Upper lobe of left lung (tissue), 6 donors: ENCODE results near the gene MNX1. TPM values are rescaled to one million over a fixed set of nuclear protein-coding genes. Genes with fewer than 3 reads are reported as not detected.
A peak's percentile ranks its signal among the peaks of the same experiment; 100 is the strongest.

Experiments
- ATAC-seq, 2 donors: fragments of 200-7000 bp; cut with Tn5 transposase; one replicate each; pipeline ENCODE4 v1.9.1; 2022; ENCODE audit warnings: mild to moderate bottlenecking in 2 of 2, moderate library complexity in 2 of 2; ENCODE audit not compliant: low FRiP score in 2 of 2
- DNase-seq, 2 donors: peaks; one replicate each; pipeline ENCODE4 v3.0.0-alpha.2; 2019 to 2020
- H3K27ac ChIP-seq, 4 donors: fragments of 200-600 bp; sonication (generic); one replicate each; pipeline ENCODE4 v1.5.1; 2016 to 2019
- H3K27me3 ChIP-seq, 4 donors: fragments of 200-600 bp; sonication (generic); one replicate each; pipeline ENCODE4 v1.5.1; 2017 to 2019
- H3K36me3 ChIP-seq, 4 donors: fragments of 200-600 bp; sonication (generic); one replicate each; pipeline ENCODE4 v1.5.1; 2016 to 2019
- H3K4me1 ChIP-seq, 4 donors: fragments of 200-600 bp; sonication (generic); one replicate each; pipeline ENCODE4 v1.5.1; 2018 to 2019
- H3K4me3 ChIP-seq, 4 donors: fragments of 200-600 bp; sonication (generic); one replicate each; pipeline ENCODE4 v1.5.1; 2017 to 2019; ENCODE audit warnings: mild to moderate bottlenecking in 2 of 4, moderate library complexity in 1 of 4
- H3K9me3 ChIP-seq, 4 donors: fragments of 200-600 bp; sonication (generic); one replicate each; pipeline ENCODE4 v1.5.1; 2018 to 2019
- EP300 ChIP-seq, 4 donors: sonication (generic); formaldehyde crosslinking; IDR thresholded peaks; one replicate each; pipeline ENCODE4 v1.5.1; 2017; ENCODE audit warnings: antibody characterized with exemption in 4 of 4, control low read depth in 2 of 4
- POLR2A ChIP-seq, 4 donors: fragments of 450-650 bp; IDR thresholded peaks; one replicate each; pipeline ENCODE4 v1.5.1; 2016 to 2017; ENCODE audit warnings: antibody characterized with exemption in 4 of 4, mild to moderate bottlenecking in 2 of 4
- POLR2AphosphoS5 ChIP-seq, 2 donors: sonication (generic); formaldehyde crosslinking; IDR thresholded peaks; one replicate each; pipeline ENCODE4 v1.5.1; 2017; ENCODE audit warnings: antibody characterized with exemption in 2 of 2
- whole genome bisulfite sequencing, 2 donors: methylation state at CpG; one replicate each; pipeline ENCODE4 v1.1.5; 2017 to 2018; 5-methylcytosine and 5-hydroxymethylcytosine counted together
- total RNA-seq, 6 donors: library from RNA; depleted of rRNA in 4 of 6; stranded (reverse); fragments of >200 nt in 4 of 6; gene quantifications; one replicate each; pipeline versions ENCODE4 v1.1.0 to v1.2.1, GENCODE V29; 2016 to 2021
- TF ChIP-seq, protein P1 (sequence below), 6 experiments: fragments of 450-650 bp in 4 of 6; fragments of 200-600 bp in 2 of 6; sonication (generic) in 2 of 6; IDR thresholded peaks; one replicate each; pipeline ENCODE4 v1.5.1; 2016 to 2019; ENCODE audit warnings: antibody characterized with exemption in 6 of 6
- donor health status: DM: no; HTN: no; CAD: no; lungs with moderate emphysema.
- donor health status: DM: no; HTN: yes; CAD: no; lungs with severe emphysema.

MNX1 gene
- total RNA-seq, 6 donors from 2014 or later, result 0.46 to 1.5 (median 0.98) TPM; not detected in 3

DNA sequence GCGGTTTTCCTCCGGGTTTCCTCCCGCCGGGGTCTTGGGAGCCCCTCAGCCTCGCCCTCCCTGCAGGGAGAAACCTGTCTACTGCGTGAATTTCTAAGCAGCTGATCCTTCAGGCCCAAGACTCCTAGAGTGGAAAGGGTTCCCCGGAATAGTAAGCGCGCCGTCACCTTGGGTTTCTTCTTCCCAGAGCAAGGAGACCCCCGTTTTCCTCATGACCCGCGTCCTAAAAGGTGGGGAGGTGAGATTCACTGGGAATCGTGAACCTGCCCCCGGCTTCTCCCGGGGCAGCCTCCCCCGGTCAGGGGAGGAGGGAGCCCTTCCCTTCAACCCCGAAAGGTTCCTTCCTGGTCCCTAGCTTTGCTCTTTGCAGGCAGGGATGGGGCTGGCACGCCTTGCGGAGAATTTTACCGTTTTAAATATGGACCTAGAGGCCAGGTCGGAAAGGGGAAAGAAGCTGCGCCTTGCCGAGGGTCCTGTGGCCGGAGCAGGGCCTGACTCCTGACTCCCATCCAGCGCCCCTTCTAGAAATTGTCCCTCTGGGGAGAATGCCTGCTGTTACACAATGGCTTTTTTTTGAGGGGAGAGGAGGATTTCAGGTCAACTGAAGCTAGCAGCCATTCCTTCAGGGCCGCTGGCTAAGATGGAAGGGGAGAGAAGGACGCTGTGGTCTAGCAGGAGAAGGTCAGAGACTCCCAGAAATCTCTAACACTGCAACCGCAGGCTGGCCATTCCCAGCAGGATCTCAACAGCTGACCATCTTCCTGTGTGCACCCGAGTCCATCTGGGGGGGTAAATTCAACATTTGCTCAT lies 11.6 kb upstream of the MNX1 start:
- WGBS, 2 donors, result 8 to 11% methylated on average over 2 to 25 of the region's 30 CpGs
- TF ChIP-seq EP300 (IDR thresholded peaks at IDR 0.05) (no peak), POLR2A (IDR thresholded peaks at IDR 0.05) (no peak), POLR2AphosphoS5 (IDR thresholded peaks at IDR 0.05) (no peak)
- TF ChIP-seq, protein P1, sequence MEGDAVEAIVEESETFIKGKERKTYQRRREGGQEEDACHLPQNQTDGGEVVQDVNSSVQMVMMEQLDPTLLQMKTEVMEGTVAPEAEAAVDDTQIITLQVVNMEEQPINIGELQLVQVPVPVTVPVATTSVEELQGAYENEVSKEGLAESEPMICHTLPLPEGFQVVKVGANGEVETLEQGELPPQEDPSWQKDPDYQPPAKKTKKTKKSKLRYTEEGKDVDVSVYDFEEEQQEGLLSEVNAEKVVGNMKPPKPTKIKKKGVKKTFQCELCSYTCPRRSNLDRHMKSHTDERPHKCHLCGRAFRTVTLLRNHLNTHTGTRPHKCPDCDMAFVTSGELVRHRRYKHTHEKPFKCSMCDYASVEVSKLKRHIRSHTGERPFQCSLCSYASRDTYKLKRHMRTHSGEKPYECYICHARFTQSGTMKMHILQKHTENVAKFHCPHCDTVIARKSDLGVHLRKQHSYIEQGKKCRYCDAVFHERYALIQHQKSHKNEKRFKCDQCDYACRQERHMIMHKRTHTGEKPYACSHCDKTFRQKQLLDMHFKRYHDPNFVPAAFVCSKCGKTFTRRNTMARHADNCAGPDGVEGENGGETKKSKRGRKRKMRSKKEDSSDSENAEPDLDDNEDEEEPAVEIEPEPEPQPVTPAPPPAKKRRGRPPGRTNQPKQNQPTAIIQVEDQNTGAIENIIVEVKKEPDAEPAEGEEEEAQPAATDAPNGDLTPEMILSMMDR (IDR thresholded peaks at IDR 0.05), result no peak
- Histone ChIP-seq H3K9me3 (no peaks in the 10 kb centered on the region), H3K4me3 (no peak overlapping the region), H3K36me3 (no peaks in the 10 kb centered on the region), H3K4me1 (peaks cover 15 to 55% (median 29%) of the 10 kb centered on the region in 4 donors), H3K27ac (no peak overlapping the region), H3K27me3 (peaks cover 0 to 63% (median 51%) of the 10 kb centered on the region in 4 donors)
- DNase-seq, result no peak
- ATAC-seq, result no peak

DNA sequence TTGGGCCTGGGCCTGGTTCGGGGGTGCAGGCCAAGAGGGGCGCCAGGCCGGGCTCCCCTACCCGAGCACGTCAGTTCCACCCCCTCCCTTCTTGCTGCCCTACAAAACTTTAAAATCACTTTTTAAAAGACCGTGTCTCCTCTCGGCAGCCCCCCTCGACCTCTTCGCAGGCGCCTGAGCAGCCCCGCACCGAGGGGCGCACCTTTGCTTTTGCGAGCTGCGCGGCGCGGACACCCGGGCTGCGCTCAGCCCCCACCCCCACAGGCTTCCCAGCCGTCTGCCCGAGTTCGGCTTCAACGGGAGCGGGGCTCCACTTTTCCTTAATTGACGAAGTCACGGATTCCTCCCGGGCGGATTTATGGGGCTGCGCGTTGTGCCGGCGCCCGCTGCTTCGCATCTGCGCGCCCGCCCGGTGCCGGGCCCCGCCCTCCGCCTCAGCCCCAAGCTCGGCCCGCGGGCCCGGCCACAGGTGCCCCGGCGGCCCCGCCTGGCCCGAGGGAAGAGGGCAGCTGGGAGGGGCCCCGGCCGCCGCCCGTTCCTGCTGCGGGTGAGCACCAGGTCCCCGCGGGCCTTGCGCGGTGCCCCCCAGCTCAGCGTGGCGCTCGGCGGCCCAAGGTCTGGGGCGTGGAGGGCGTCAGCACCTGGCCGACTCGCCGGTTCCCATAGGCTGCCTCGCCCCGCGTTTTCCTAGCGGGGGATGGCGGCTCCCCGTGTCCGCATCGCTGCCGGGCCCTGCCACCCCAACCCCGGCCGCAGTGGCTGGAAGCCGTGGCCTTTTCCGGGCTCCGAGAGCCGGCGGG lies 10.8 kb upstream of the MNX1 start:
- 6% methylated on average over 39 of the region's 84 CpGs; no CpG with 5 or more reads in 1 of the 2 donors for WGBS, 2 donors
- peak in 1 of 2 donors; percentile 16 for ATAC-seq
- H3K4me3 ChIP-seq, result peak overlapping the region in 3 of 4 donors; percentile 1 to 22 (median 12)
- DNase-seq, result peak in 1 of 2 donors; percentile 81
- no peak for TF ChIP-seq EP300 (IDR thresholded peaks at IDR 0.05)
- H3K27me3 ChIP-seq, result peaks cover 0 to 71% (median 55%) of the 10 kb centered on the region in 4 donors
- peaks cover 15 to 55% (median 29%) of the 10 kb centered on the region in 4 donors for H3K4me1 ChIP-seq
- no peaks in the 10 kb centered on the region for H3K36me3 ChIP-seq
- H3K9me3 ChIP-seq, result no peaks in the 10 kb centered on the region
- no peak overlapping the region for H3K27ac ChIP-seq

DNA sequence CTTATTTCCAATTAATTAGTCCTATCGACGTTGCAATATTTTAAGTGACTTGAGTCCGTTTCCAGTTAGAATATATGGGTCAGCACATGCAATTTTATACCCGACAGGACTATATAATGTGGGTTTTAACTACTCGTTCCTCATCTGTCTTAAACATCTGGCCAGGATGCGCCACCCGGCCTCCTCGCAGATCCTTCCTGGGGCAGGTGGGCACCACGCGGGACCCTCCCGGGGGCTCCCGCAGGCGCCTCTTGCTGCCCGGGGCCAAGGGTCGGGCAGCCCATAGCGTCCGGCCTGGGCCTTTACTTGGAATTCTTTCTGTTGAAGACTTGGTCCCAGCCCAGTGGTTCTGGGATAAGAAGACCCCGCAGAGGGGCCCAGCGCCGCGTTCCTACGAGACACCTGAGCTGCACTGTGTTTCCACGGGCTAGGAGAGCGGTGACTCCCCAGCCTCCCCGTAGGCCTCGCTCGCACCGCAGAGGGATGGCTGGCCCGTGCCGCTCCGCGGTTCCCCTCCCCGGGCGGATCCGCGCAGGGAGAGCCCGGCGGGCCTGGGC lies 10.1 kb upstream of the MNX1 start:
- DNase-seq, result peak in 1 of 2 donors; percentile 73
- WGBS, 2 donors, result 5 to 9% methylated on average over 14 to 20 of the region's 38 CpGs
- Histone ChIP-seq H3K27ac (no peak overlapping the region), H3K27me3 (peaks cover 0 to 77% (median 58%) of the 10 kb centered on the region in 4 donors), H3K4me3 (peak overlapping the region in 3 of 4 donors; percentile 1 to 22 (median 12)), H3K36me3 (no peaks in the 10 kb centered on the region), H3K9me3 (no peaks in the 10 kb centered on the region), H3K4me1 (peaks cover 15 to 55% (median 29%) of the 10 kb centered on the region in 4 donors)
- TF ChIP-seq, protein P1 (IDR thresholded peaks at IDR 0.05), result no peak
- no peak for TF ChIP-seq POLR2AphosphoS5 (IDR thresholded peaks at IDR 0.05)
- no peak for TF ChIP-seq EP300 (IDR thresholded peaks at IDR 0.05)
- TF ChIP-seq POLR2A (IDR thresholded peaks at IDR 0.05), result no peak
- peak in 1 of 2 donors; percentile 7 for ATAC-seq

DNA sequence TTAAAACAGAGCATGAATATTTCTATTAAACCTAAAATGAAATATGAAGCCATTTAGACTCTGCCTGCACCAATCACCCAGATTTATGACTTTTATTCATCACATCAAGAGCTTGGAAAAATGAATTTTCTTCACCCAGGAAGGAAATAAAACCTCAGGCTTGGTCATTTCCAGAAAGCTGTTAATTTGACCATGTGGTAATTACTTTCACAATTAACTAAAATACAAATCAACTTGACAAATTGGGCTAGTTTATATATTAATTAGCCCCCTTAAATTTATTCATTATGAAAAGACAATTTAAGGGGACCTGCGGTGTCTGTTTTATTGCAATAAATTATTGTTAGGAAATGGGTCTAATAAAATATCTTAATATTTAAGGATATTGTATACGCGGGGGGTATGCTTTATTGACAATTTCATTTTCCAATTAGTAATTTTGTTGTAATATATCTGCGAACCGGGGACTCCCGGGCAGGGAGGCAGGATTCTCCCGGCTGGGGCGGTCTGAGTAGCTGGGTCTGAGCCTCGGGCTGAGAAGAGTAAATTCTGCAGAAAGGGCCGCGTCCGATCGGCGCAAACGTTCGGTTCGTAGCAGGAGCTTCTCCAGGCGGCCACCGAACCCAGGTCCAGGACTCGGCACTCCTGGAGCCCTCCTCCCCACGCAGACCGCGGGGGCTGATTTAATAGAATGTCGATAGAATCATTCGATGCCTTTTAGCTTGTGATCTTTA lies 9.4 kb upstream of the MNX1 start:
- ATAC-seq (no peak), DNase-seq (peak in 1 of 2 donors; percentile 32)
- no peak for TF ChIP-seq POLR2AphosphoS5 (IDR thresholded peaks at IDR 0.05)
- TF ChIP-seq EP300 (IDR thresholded peaks at IDR 0.05), result no peak
- TF ChIP-seq POLR2A (IDR thresholded peaks at IDR 0.05), result no peak
- TF ChIP-seq, protein P1 (IDR thresholded peaks at IDR 0.05), result no peak
- Histone ChIP-seq H3K9me3 (no peaks in the 10 kb centered on the region), H3K27me3 (peaks cover 0 to 84% (median 61%) of the 10 kb centered on the region in 4 donors), H3K36me3 (no peaks in the 10 kb centered on the region), H3K4me3 (no peak overlapping the region), H3K27ac (no peak overlapping the region), H3K4me1 (peaks cover 15 to 55% (median 29%) of the 10 kb centered on the region in 4 donors)
- 6 to 15% methylated on average over 25 of the region's 25 CpGs for WGBS, 2 donors
